Tibial nerve (tissue), 3 donors: ENCODE results near the gene ST6GALNAC1.

ENCODE experiments used
- POLR2A ChIP-seq, 2 donors: fragments of 450-650 bp; IDR thresholded peaks; one replicate each; pipeline ENCODE4 v1.6.1; 2017; ENCODE audit warnings: antibody characterized with exemption in 2 of 2, mild to moderate bottlenecking in 2 of 2, moderate library complexity in 2 of 2
- TF ChIP-seq, protein P1 (sequence below), 5 experiments: fragments of 200-600 bp in 3 of 5; fragments of 450-650 bp in 2 of 5; sonication (generic) in 3 of 5; IDR thresholded peaks; one replicate each; pipeline ENCODE4 v1.5.1; 2016 to 2019; ENCODE audit warnings: antibody characterized with exemption in 5 of 5, mild to moderate bottlenecking in 3 of 5, moderate library complexity in 2 of 5

DNA sequence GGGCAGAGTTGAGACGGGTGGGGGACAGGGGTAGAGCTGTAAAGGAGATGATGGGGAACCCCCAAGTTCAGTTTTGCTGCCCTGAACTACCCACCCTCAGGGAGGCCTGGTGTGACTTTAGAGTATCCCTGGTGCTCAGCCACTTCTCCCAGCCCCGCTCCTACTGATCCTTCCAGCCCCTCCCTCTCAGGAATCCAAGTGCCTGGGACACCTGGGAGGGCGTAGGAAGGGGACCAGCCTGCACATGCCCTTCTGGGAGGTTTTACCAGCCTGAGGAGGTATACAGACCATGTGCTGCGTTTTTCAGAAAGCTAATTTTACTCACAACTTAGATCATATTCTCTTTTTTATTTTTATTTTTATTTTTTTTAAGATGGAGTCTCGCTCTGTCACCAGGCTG is 62.0 kb downstream of the ST6GALNAC1 start:
- TF ChIP-seq POLR2A (IDR thresholded peaks at IDR 0.05), result no peak
- TF ChIP-seq, protein P1, sequence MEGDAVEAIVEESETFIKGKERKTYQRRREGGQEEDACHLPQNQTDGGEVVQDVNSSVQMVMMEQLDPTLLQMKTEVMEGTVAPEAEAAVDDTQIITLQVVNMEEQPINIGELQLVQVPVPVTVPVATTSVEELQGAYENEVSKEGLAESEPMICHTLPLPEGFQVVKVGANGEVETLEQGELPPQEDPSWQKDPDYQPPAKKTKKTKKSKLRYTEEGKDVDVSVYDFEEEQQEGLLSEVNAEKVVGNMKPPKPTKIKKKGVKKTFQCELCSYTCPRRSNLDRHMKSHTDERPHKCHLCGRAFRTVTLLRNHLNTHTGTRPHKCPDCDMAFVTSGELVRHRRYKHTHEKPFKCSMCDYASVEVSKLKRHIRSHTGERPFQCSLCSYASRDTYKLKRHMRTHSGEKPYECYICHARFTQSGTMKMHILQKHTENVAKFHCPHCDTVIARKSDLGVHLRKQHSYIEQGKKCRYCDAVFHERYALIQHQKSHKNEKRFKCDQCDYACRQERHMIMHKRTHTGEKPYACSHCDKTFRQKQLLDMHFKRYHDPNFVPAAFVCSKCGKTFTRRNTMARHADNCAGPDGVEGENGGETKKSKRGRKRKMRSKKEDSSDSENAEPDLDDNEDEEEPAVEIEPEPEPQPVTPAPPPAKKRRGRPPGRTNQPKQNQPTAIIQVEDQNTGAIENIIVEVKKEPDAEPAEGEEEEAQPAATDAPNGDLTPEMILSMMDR (IDR thresholded peaks at IDR 0.05), result no peak
